Calu3 (cell line): ENCODE measurements around the gene VWCE. TPM values are rescaled to one million over a fixed set of nuclear protein-coding genes. Genes with fewer than 3 reads are reported as not detected.
"Not testable (repeated sequence)": the region's sequence is repeated elsewhere in the genome, so short reads cannot be mapped to it uniquely, and the experiment has no call there.

Experiments
- BruUV-seq: library from RNA; stranded (reverse); fragments of 400-500 nt; replicated peaks from 2 replicates; lab custom pipeline; 2021; lab: Mats Ljungman, UMichigan
- CTCF ChIA-PET: fragments of 300-600 bp; sonication (Branson Sonifier 250); formaldehyde crosslinking; loops from one replicate; lab custom pipeline; 2022; ENCODE audit warnings: antibody characterized with exemption; lab: Charles Lee
- DNase-seq: peaks from one replicate; pipeline ENCODE4 v3.0.0; 2022
- H3K27ac Mint-ChIP-seq: one replicate; pipeline ENCODE4 v1.8.0; 2022; ENCODE audit warnings: mixed read lengths; ENCODE audit not compliant: unreplicated experiment
- H3K27me3 Mint-ChIP-seq: one replicate; pipeline ENCODE4 v1.8.0; 2022; ENCODE audit warnings: mixed read lengths; ENCODE audit not compliant: unreplicated experiment
- H3K36me3 Mint-ChIP-seq: one replicate; pipeline ENCODE4 v1.8.0; 2022; ENCODE audit warnings: mild to moderate bottlenecking, moderate library complexity, mixed read lengths; ENCODE audit not compliant: insufficient read depth, unreplicated experiment
- H3K4me1 Mint-ChIP-seq: one replicate; pipeline ENCODE4 v1.8.0; 2022; ENCODE audit warnings: mild to moderate bottlenecking, low read depth, mixed read lengths; ENCODE audit not compliant: unreplicated experiment
- H3K4me3 Mint-ChIP-seq: one replicate; pipeline ENCODE4 v1.8.0; 2022; ENCODE audit warnings: mild to moderate bottlenecking, low read depth, moderate library complexity, mixed read lengths; ENCODE audit not compliant: unreplicated experiment
- H3K9me3 Mint-ChIP-seq: one replicate; pipeline ENCODE4 v1.8.0; 2022; ENCODE audit warnings: low read depth, mixed read lengths; ENCODE audit not compliant: unreplicated experiment
- intact Hi-C: fragments of 100-400 bp; cut with micrococcal nuclease; formaldehyde crosslinking; loops from one replicate; pipeline ENCODE4 v1.10.0; 2022; ENCODE audit not compliant: unreplicated experiment
- total RNA-seq: library from RNA; stranded (reverse); gene quantifications from 2 replicates; pipeline ENCODE4 v1.2.3, GENCODE V29; 2022

The VWCE gene
- total RNA-seq, 1 experiment from 2014 or later: 0.66 TPM

- H3K27me3 Mint-ChIP-seq, H3K27ac Mint-ChIP-seq, H3K4me1 Mint-ChIP-seq, H3K36me3 Mint-ChIP-seq, H3K9me3 Mint-ChIP-seq, intact Hi-C loops, DNase-seq, CTCF ChIA-PET, H3K4me3 Mint-ChIP-seq, BruUV-seq: not testable (repeated sequence)
Measured at GRCh38 chr11:61231585-61231984, 63.5 kb downstream of the VWCE start.

GRCh38 chr11:61231033-61231432 lies 64.1 kb downstream of the VWCE start:
- CTCF ChIA-PET, H3K36me3 Mint-ChIP-seq, BruUV-seq, H3K4me3 Mint-ChIP-seq, H3K9me3 Mint-ChIP-seq, H3K27me3 Mint-ChIP-seq, H3K27ac Mint-ChIP-seq, DNase-seq, H3K4me1 Mint-ChIP-seq, intact Hi-C loops: not testable (repeated sequence)

GRCh38 chr11:61229458-61229857 lies 65.7 kb downstream of the VWCE start:
- H3K36me3 Mint-ChIP-seq, BruUV-seq, H3K4me3 Mint-ChIP-seq, intact Hi-C loops, H3K27me3 Mint-ChIP-seq, H3K9me3 Mint-ChIP-seq, H3K4me1 Mint-ChIP-seq, DNase-seq, CTCF ChIA-PET, H3K27ac Mint-ChIP-seq: not testable (repeated sequence)

GRCh38 chr11:61226457-61227137 lies 68.5 kb downstream of the VWCE start:
- intact Hi-C loops, DNase-seq, H3K4me1 Mint-ChIP-seq, BruUV-seq, H3K4me3 Mint-ChIP-seq, H3K9me3 Mint-ChIP-seq, H3K36me3 Mint-ChIP-seq, CTCF ChIA-PET, H3K27me3 Mint-ChIP-seq, H3K27ac Mint-ChIP-seq: not testable (repeated sequence)

- DNase-seq, intact Hi-C loops, H3K4me1 Mint-ChIP-seq, H3K9me3 Mint-ChIP-seq, CTCF ChIA-PET, H3K36me3 Mint-ChIP-seq, BruUV-seq, H3K27ac Mint-ChIP-seq, H3K4me3 Mint-ChIP-seq: not testable (repeated sequence)
- H3K27me3 Mint-ChIP-seq: peaks cover 12% of the 10 kb centered on the region
Measured at GRCh38 chr11:61222692-61223091, 72.4 kb downstream of the VWCE start.

- H3K9me3 Mint-ChIP-seq, intact Hi-C loops, H3K27ac Mint-ChIP-seq, BruUV-seq, H3K36me3 Mint-ChIP-seq, H3K4me3 Mint-ChIP-seq, H3K4me1 Mint-ChIP-seq, CTCF ChIA-PET, DNase-seq: not testable (repeated sequence)
- peaks cover 12% of the 10 kb centered on the region for H3K27me3 Mint-ChIP-seq
Measured at GRCh38 chr11:61222047-61222446, 73.1 kb downstream of the VWCE start, which contains the start of gene PGA4. PGA4 (plus strand) TSS chr11:61222347; CDS start chr11:61222401, 54 bp downstream.

- H3K36me3 Mint-ChIP-seq, H3K4me3 Mint-ChIP-seq, BruUV-seq, H3K9me3 Mint-ChIP-seq, CTCF ChIA-PET, H3K4me1 Mint-ChIP-seq, intact Hi-C loops, DNase-seq, H3K27ac Mint-ChIP-seq: not testable (repeated sequence)
- H3K27me3 Mint-ChIP-seq: peaks cover 12% of the 10 kb centered on the region
Measured at GRCh38 chr11:61219016-61219415, 76.1 kb downstream of the VWCE start.

GRCh38 chr11:61218306-61218705 lies 76.8 kb downstream of the VWCE start:
- H3K36me3 Mint-ChIP-seq, DNase-seq, H3K4me3 Mint-ChIP-seq, intact Hi-C loops, CTCF ChIA-PET, H3K27ac Mint-ChIP-seq, H3K9me3 Mint-ChIP-seq, BruUV-seq, H3K4me1 Mint-ChIP-seq: not testable (repeated sequence)
- peaks cover 12% of the 10 kb centered on the region for H3K27me3 Mint-ChIP-seq

GRCh38 chr11:61213711-61214324 lies 81.3 kb downstream of the VWCE start:
- H3K27ac Mint-ChIP-seq, H3K36me3 Mint-ChIP-seq, intact Hi-C loops, H3K27me3 Mint-ChIP-seq, H3K9me3 Mint-ChIP-seq, DNase-seq, H3K4me3 Mint-ChIP-seq, CTCF ChIA-PET, H3K4me1 Mint-ChIP-seq, BruUV-seq: not testable (repeated sequence)

GRCh38 chr11:61212202-61212601 lies 82.9 kb downstream of the VWCE start:
- H3K9me3 Mint-ChIP-seq, H3K36me3 Mint-ChIP-seq, H3K27ac Mint-ChIP-seq, H3K4me1 Mint-ChIP-seq, DNase-seq, H3K4me3 Mint-ChIP-seq, CTCF ChIA-PET, H3K27me3 Mint-ChIP-seq, intact Hi-C loops, BruUV-seq: not testable (repeated sequence)
